Neural crest cell (in vitro differentiated cells): ENCODE data around the gene TBP. TPM values are rescaled to one million over a fixed set of nuclear protein-coding genes. Genes with fewer than 3 reads are reported as not detected.
"Not testable (repeated sequence)": the region's sequence is repeated elsewhere in the genome, so short reads cannot be mapped to it uniquely, and the experiment has no call there.

Source experiments
- DNase-seq: peaks from one replicate; pipeline ENCODE4 v3.0.0; 2021; ENCODE audit warnings: low read depth, mixed read lengths, low spot score
- H3K27ac Mint-ChIP-seq: one replicate; pipeline ENCODE4 v1.8.0; 2021; ENCODE audit warnings: mild to moderate bottlenecking, mixed read lengths; ENCODE audit not compliant: unreplicated experiment
- H3K27me3 Mint-ChIP-seq: 2 replicates; pipeline ENCODE4 v1.8.0; 2021; ENCODE audit warnings: low read depth, mild to moderate bottlenecking, mixed read lengths
- H3K36me3 Mint-ChIP-seq: 2 replicates; pipeline ENCODE4 v1.8.0; 2021; ENCODE audit warnings: low read depth, mild to moderate bottlenecking, mixed read lengths
- H3K4me1 Mint-ChIP-seq: 2 replicates; pipeline ENCODE4 v1.8.0; 2021; ENCODE audit warnings: mixed read lengths
- H3K4me3 Mint-ChIP-seq: one replicate; pipeline ENCODE4 v1.8.0; 2021; ENCODE audit warnings: mild to moderate bottlenecking, mixed read lengths
- H3K9me3 Mint-ChIP-seq: 2 replicates; pipeline ENCODE4 v1.8.0; 2021; ENCODE audit warnings: mixed read lengths
- total RNA-seq: library from RNA; stranded (reverse); gene quantifications from 2 replicates; pipeline ENCODE4 v1.2.1, GENCODE V29; 2021
- TF ChIP-seq, protein P1 (sequence below): fragments of 200-600 bp; sonication (generic); conservative IDR thresholded peaks from 2 replicates; pipeline ENCODE4 v1.5.0; 2021; ENCODE audit warnings: antibody characterized with exemption, mild to moderate bottlenecking

Gene TBP
- total RNA-seq, 1 donor from 2014 or later, result 22.1 TPM

DNA sequence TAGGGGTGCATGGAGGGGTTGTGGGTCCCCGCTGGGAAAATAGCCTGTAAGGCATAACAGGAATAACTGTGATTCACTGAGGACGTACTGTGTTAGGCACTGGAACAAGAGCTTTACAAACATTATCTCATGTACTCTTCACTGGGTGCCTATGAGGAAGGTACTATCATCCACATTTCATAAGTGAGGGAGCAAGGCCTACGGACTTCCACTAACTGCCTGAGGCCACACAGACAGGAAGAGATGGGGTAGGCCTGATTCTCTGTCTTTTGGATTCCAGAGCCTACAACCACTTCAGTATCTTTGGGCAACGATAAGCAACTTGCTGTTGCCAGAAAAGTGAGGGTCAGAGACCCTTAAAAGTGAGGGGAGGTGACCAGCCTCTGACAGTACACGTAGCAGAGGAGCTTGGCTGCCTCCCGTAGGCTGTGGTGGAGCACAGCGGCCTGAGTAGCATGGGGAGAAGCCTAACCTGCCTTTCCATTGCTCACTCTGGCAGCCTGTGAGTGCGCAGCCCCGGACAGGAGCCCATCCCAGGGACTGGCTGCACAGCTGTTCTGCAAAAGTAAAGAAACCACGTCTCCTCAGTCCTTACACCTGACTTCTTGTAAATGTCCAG lies 31.5 kb upstream of the TBP start:
- peaks cover 2% of the 10 kb centered on the region for H3K36me3 Mint-ChIP-seq
- DNase-seq, result no peak
- no peaks in the 10 kb centered on the region for H3K9me3 Mint-ChIP-seq
- H3K27me3 Mint-ChIP-seq, result peaks cover 15% of the 10 kb centered on the region
- H3K4me3 Mint-ChIP-seq, result no peak overlapping the region
- no peak overlapping the region for H3K27ac Mint-ChIP-seq
- H3K4me1 Mint-ChIP-seq, result no peaks in the 10 kb centered on the region
- TF ChIP-seq, protein P1, sequence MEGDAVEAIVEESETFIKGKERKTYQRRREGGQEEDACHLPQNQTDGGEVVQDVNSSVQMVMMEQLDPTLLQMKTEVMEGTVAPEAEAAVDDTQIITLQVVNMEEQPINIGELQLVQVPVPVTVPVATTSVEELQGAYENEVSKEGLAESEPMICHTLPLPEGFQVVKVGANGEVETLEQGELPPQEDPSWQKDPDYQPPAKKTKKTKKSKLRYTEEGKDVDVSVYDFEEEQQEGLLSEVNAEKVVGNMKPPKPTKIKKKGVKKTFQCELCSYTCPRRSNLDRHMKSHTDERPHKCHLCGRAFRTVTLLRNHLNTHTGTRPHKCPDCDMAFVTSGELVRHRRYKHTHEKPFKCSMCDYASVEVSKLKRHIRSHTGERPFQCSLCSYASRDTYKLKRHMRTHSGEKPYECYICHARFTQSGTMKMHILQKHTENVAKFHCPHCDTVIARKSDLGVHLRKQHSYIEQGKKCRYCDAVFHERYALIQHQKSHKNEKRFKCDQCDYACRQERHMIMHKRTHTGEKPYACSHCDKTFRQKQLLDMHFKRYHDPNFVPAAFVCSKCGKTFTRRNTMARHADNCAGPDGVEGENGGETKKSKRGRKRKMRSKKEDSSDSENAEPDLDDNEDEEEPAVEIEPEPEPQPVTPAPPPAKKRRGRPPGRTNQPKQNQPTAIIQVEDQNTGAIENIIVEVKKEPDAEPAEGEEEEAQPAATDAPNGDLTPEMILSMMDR, result peak; percentile 46

DNA sequence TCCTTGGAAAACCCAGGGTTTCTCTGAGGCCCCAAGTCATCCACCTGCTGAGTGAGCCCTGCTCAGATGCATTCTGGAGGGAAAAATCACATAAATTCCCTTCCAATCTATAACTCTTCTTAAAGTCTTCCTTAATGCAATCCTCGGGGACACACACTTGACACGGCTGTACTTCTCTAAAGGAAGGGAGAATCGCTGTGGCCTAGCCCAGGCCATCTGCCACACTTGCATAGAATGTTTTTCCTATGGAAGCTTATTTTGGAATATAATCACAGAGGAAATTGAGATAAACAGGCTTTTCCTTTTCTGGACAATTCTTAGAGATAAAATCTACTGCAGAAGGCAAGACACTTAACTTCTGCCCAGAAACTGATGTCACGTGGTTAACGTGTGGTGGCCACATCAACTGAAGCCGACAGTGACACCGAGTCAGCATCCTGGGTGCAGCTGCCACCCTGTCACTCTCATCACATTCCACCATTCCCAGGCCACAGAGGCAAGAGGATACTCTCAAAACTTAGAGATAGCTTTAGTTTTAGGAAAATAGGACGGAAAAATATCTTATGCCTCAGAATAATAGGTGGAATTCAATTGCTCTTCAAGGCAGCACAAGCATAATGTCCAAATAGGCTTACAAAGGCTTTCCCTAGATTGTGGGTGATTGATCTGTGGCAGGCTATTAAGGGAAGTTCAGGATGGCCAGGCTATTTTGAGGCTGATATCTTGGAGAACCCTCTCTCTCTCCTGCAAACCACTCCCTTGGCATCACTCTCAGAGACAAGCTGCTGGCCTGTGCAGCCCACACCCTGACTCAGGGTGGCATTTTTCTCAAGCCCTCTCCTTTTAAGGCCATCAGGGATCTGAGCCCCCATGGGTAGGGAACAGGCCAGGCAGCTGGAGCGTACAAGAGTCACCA lies 30.7 kb upstream of the TBP start:
- H3K27ac Mint-ChIP-seq, result no peak overlapping the region
- H3K9me3 Mint-ChIP-seq, result no peaks in the 10 kb centered on the region
- H3K27me3 Mint-ChIP-seq, result peaks cover 15% of the 10 kb centered on the region
- H3K36me3 Mint-ChIP-seq, result peaks cover 2% of the 10 kb centered on the region
- DNase-seq, result no peak
- no peaks in the 10 kb centered on the region for H3K4me1 Mint-ChIP-seq
- TF ChIP-seq, protein P1, result no peak
- no peak overlapping the region for H3K4me3 Mint-ChIP-seq

DNA sequence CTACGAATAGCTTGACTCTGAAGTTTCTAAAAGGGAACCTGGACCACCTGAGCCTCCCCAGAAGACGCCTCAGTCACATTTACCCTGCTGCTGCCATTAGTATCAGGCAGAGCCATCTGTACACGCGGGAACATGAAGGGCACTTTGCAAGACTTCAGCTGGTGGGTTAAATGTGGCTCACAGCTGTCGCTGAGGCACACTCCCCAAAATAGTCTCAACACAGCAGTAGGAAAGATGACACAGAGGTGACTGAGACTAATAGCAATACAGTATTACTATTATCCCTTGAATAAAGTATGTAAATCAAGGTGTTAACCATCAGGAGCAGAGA lies 30.0 kb upstream of the TBP start:
- no peak overlapping the region for H3K4me3 Mint-ChIP-seq

DNA sequence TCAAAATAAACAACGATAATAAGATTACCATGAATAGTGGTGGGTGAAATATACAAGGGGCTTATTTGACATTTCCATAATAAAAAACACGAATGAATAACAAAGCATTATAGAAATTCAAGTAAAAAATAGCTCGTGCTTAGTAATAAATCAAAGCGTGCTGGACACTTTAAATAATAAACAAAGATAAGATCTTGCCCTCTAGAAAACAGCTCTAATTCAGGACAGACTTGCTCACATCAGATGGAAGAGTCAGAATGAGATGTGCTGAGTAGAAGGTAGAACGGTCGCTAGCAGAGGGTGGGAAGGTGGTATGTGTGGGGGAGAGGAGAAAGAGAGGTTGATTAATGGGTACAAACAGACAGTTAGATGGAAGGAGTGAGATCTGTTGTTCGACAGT lies 28.4 kb upstream of the TBP start:
- Mint-ChIP-seq H3K27ac (no peak overlapping the region), H3K27me3 (peaks cover 2% of the 10 kb centered on the region), H3K4me1 (peaks cover 5% of the 10 kb centered on the region), H3K9me3 (no peaks in the 10 kb centered on the region), H3K36me3 (no peaks in the 10 kb centered on the region), H3K4me3 (no peak overlapping the region)
- no peak for DNase-seq
- TF ChIP-seq, protein P1, result no peak

More for the DNA sequence above, 30.0 kb upstream of the TBP start:
- TF ChIP-seq, protein P1, result no peak
- H3K27me3 Mint-ChIP-seq, result peaks cover 15% of the 10 kb centered on the region
- H3K27ac Mint-ChIP-seq, result no peak overlapping the region
- no peaks in the 10 kb centered on the region for H3K9me3 Mint-ChIP-seq
- H3K36me3 Mint-ChIP-seq, result peaks cover 2% of the 10 kb centered on the region
- no peaks in the 10 kb centered on the region for H3K4me1 Mint-ChIP-seq
- DNase-seq, result no peak

DNA sequence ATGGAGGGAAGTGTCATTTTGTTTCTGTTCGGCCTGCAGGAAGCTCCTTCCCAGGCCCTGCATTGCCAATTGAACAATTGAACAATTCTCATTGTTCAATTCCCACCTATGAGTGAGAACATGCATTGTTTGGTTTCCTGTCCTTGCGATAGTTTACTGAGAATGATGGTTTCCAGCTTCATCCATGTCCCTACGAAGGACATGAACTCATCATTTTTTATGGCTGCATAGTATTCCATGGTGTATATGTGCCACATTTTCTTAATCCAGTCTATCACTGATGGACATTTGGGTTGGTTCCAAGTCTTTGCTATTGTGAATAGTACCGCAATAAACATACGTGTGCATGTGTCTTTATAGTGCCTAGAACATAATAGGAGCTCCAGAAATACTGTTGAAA lies 26.2 kb upstream of the TBP start:
- H3K27me3 Mint-ChIP-seq, H3K36me3 Mint-ChIP-seq, H3K9me3 Mint-ChIP-seq, DNase-seq, H3K27ac Mint-ChIP-seq, H3K4me1 Mint-ChIP-seq, H3K4me3 Mint-ChIP-seq: not testable (repeated sequence)
